Endometrium (tissue), 2 donors: ENCODE results near the gene OLA1.

Experiments
- FAIRE-seq: peaks from 2 replicates; lab custom pipeline; 2012; peaks lifted over from hg19 to GRCh38; lab: Jason Lieb, UNC
- donor health status: control.
- donor health status: control.

The OLA1 gene

GRCh38 chr2:174117951-174118930 lies 130.1 kb downstream of the OLA1 start:
- peak; percentile 95 for FAIRE-seq

GRCh38 chr2:174112073-174112472 lies 136.3 kb downstream of the OLA1 start:
- no peak for FAIRE-seq

GRCh38 chr2:174108579-174108978 lies 139.8 kb downstream of the OLA1 start:
- FAIRE-seq: no peak

GRCh38 chr2:174106736-174107135 lies 141.6 kb downstream of the OLA1 start:
- FAIRE-seq: no peak

- FAIRE-seq: no peak
Observed at GRCh38 chr2:174094542-174094941, 153.8 kb downstream of the OLA1 start.

- FAIRE-seq: no peak
Observed at GRCh38 chr2:174090476-174090875, 157.9 kb downstream of the OLA1 start.

GRCh38 chr2:174088706-174089460 lies 159.4 kb downstream of the OLA1 start:
- no peak for FAIRE-seq

GRCh38 chr2:174086708-174087107 lies 161.6 kb downstream of the OLA1 start:
- FAIRE-seq: no peak

- FAIRE-seq: no peak
Observed at GRCh38 chr2:174085781-174086180, 162.6 kb downstream of the OLA1 start.

- no peak for FAIRE-seq
Observed at GRCh38 chr2:174083843-174084458, 164.4 kb downstream of the OLA1 start.

GRCh38 chr2:174080672-174081121 lies 167.6 kb downstream of the OLA1 start:
- no peak for FAIRE-seq

GRCh38 chr2:174078275-174078674 lies 170.1 kb downstream of the OLA1 start:
- peak; percentile 97 for FAIRE-seq

- FAIRE-seq: no peak
Observed at GRCh38 chr2:174076975-174077374, 171.4 kb downstream of the OLA1 start.

GRCh38 chr2:174076040-174076439 lies 172.3 kb downstream of the OLA1 start:
- no peak for FAIRE-seq

GRCh38 chr2:174074831-174075230 lies 173.5 kb downstream of the OLA1 start:
- no peak for FAIRE-seq

- no peak for FAIRE-seq
Observed at GRCh38 chr2:174072857-174073256, 175.5 kb downstream of the OLA1 start.

GRCh38 chr2:174072069-174072468 lies 176.3 kb downstream of the OLA1 start:
- no peak for FAIRE-seq

GRCh38 chr2:174071321-174071720 lies 177.0 kb downstream of the OLA1 start:
- no peak for FAIRE-seq

- no peak for FAIRE-seq
Observed at GRCh38 chr2:174070281-174070680, 178.1 kb downstream of the OLA1 start.

- FAIRE-seq: no peak
Observed at GRCh38 chr2:174067815-174068214, 180.5 kb downstream of the OLA1 start.

- no peak for FAIRE-seq
Observed at GRCh38 chr2:174066871-174067270, 181.5 kb downstream of the OLA1 start.

- FAIRE-seq: no peak
Observed at GRCh38 chr2:174063492-174064092, 184.7 kb downstream of the OLA1 start.
